Measurements from ENCODE around the gene C1QTNF9.

- TF ChIP-seq CTCF (IDR thresholded peaks at IDR 0.05; ENCODE audit: low read depth, low read length, missing input control) = no peak
- no peak for TF ChIP-seq RAD21 (IDR thresholded peaks at IDR 0.05)
- TF ChIP-seq REST (IDR thresholded peaks at IDR 0.05) = no peak
- no peak for TF ChIP-seq FOXA1 (IDR thresholded peaks at IDR 0.05)
- no peak for TF ChIP-seq JUND (IDR thresholded peaks at IDR 0.05)
- no peak for TF ChIP-seq ATF3 (IDR thresholded peaks at IDR 0.05)
These were observed 30.7 kb downstream of the C1QTNF9 start for GRCh38 chr13:24339937-24340607.

All from liver (tissue), 3 donors.